HCT116 (cell line): ENCODE results near the gene ZNF691. TPM values are rescaled to one million over a fixed set of nuclear protein-coding genes. Genes with fewer than 3 reads are reported as not detected.

Experiments
- ATAC-seq: fragments of 200-7000 bp; cut with Tn5 transposase; 2 replicates; pipeline ENCODE4 v1.9.1; 2020; ENCODE audit warnings: mild to moderate bottlenecking, moderate library complexity
- BruUV-seq: library from RNA; stranded (reverse); fragments of 400-500 nt; replicated peaks from 2 replicates; lab custom pipeline; 2021; lab: Mats Ljungman, UMichigan
- CTCF ChIA-PET: fragments of 300-600 bp; sonication (Branson Sonifier 250); formaldehyde crosslinking; loops from one replicate; lab custom pipeline; 2021; ENCODE audit warnings: antibody characterized with exemption; lab: Charles Lee
- POLR2A ChIA-PET: fragments of 300-600, 350-600 bp; sonication (Branson Sonifier 250); formaldehyde crosslinking; loops from one replicate; lab custom pipeline; 2021; ENCODE audit warnings: antibody characterized with exemption; lab: Charles Lee
- RAD21 ChIA-PET, 2 experiments: fragments of 300-600 bp; sonication (Branson Sonifier 250); formaldehyde crosslinking; loops; one replicate each; lab custom pipeline; 2023; ENCODE audit warnings: low total read pairs in 2 of 2; ENCODE audit not compliant: uncharacterized antibody in 2 of 2, unreplicated experiment in 2 of 2, low non-redundant PET in 1 of 2; lab: Charles Lee
- DNase-seq: peaks from one replicate; pipeline ENCODE4 v3.0.0-alpha.2; 2010; ENCODE audit warnings: low read depth, low spot score
- H2AFZ ChIP-seq: fragments of 200-600 bp; shearing (Covaris generic), sonication (generic); 2 replicates; pipeline ENCODE4 v1.6.1; 2017; ENCODE audit warnings: low read depth, mixed run types, mixed read lengths, antibody characterized with exemption, low read length; ENCODE audit not compliant: poor library complexity, severe bottlenecking
- H3K27ac ChIP-seq: 2 replicates; pipeline ENCODE4 v1.5.1; 2012; ENCODE audit warnings: low read depth, low read length
- H3K27me3 ChIP-seq: fragments of 200-600 bp; sonication (generic); 2 replicates; pipeline ENCODE4 v1.6.1; 2016; ENCODE audit warnings: mixed run types, low read length, mixed read lengths; ENCODE audit not compliant: insufficient read depth
- H3K36me3 ChIP-seq, 2 experiments: fragments of 200-500 bp in 1 of 2; fragments of 200-600 bp in 1 of 2; sonication (Bioruptor generic) in 1 of 2; sonication (generic) in 1 of 2; 2 replicates each; pipeline versions ENCODE4 v1.5.1 to v1.6.1; 2014 to 2016; ENCODE audit warnings: low read length in 2 of 2, inconsistent platforms in 1 of 2, mixed read lengths in 1 of 2, mixed run types in 1 of 2; ENCODE audit not compliant: insufficient read depth in 2 of 2, control insufficient read depth in 1 of 2
- H3K4me1 ChIP-seq, 2 experiments: fragments of 200-600 bp in 1 of 2; sonication (generic) in 1 of 2; 2 replicates each; pipeline versions ENCODE4 v1.5.1 to v1.6.1; 2012 to 2017; ENCODE audit warnings: low read length in 2 of 2, inconsistent platforms in 1 of 2, mild to moderate bottlenecking in 1 of 2, mixed read lengths in 1 of 2, mixed run types in 1 of 2, moderate library complexity in 1 of 2; ENCODE audit not compliant: insufficient read depth in 2 of 2, control insufficient read depth in 1 of 2
- H3K4me2 ChIP-seq: fragments of 200-600 bp; sonication (generic); 2 replicates; pipeline ENCODE4 v1.6.1; 2017; ENCODE audit warnings: mixed run types, low read length, mixed read lengths
- H3K4me3 ChIP-seq, 2 experiments: fragments of 200-600 bp in 1 of 2; sonication (generic) in 1 of 2; replicated peaks in 1 of 2; 2 replicates each; pipeline ENCODE4 v1.5.1; 2011 to 2016; ENCODE audit warnings: low read length in 2 of 2, control low read depth in 1 of 2, low read depth in 1 of 2, mild to moderate bottlenecking in 1 of 2, mixed read lengths in 1 of 2, mixed run types in 1 of 2
- H3K79me2 ChIP-seq: fragments of 200-600 bp; sonication (generic); 2 replicates; pipeline ENCODE4 v1.6.1; 2017; ENCODE audit warnings: mild to moderate bottlenecking, mixed run types, low read length, moderate library complexity, mixed read lengths; ENCODE audit not compliant: insufficient read depth
- H3K9ac ChIP-seq: fragments of 200-600 bp; sonication (generic); 2 replicates; pipeline ENCODE4 v1.6.1; 2016; ENCODE audit warnings: low read length, mixed read lengths
- H3K9me2 ChIP-seq: fragments of 200-600 bp; sonication (generic), shearing (Covaris generic); 2 replicates; pipeline ENCODE4 v1.6.1; 2017; ENCODE audit warnings: mixed run types, mild to moderate bottlenecking, moderate library complexity; ENCODE audit not compliant: insufficient read depth
- H3K9me3 ChIP-seq, 2 experiments: fragments of 200-500 bp in 1 of 2; fragments of 200-600 bp in 1 of 2; sonication (Bioruptor generic) in 1 of 2; sonication (generic) in 1 of 2; 2 replicates each; pipeline ENCODE4 v1.6.1; 2014 to 2017; ENCODE audit warnings: low read length in 2 of 2, mixed read lengths in 2 of 2, inconsistent platforms in 1 of 2, low read depth in 1 of 2, mild to moderate bottlenecking in 1 of 2, mixed run types in 1 of 2, moderate library complexity in 1 of 2; ENCODE audit not compliant: control insufficient read depth in 1 of 2, insufficient read depth in 1 of 2
- H4K20me1 ChIP-seq: fragments of 200-600 bp; sonication (generic), shearing (Covaris generic); 2 replicates; pipeline ENCODE4 v1.6.1; 2017; ENCODE audit warnings: mixed run types, mild to moderate bottlenecking, moderate library complexity; ENCODE audit not compliant: insufficient read depth
- CEBPB ChIP-seq: IDR thresholded peaks from 2 replicates; pipeline ENCODE4 v1.6.1; 2012; ENCODE audit warnings: low read depth
- ELF1 ChIP-seq: IDR thresholded peaks from 2 replicates; pipeline ENCODE4 v1.6.1; 2012; ENCODE audit warnings: low read depth, borderline replicate concordance
- JUND ChIP-seq: IDR thresholded peaks from 2 replicates; pipeline ENCODE4 v1.6.1; 2012
- RAD21 ChIP-seq: IDR thresholded peaks from 2 replicates; pipeline ENCODE4 v1.6.1; 2012; ENCODE audit warnings: low read depth, mild to moderate bottlenecking
- SIN3A ChIP-seq: IDR thresholded peaks from 2 replicates; pipeline ENCODE4 v1.6.1; 2012; ENCODE audit warnings: low read depth
- SP1 ChIP-seq: IDR thresholded peaks from 2 replicates; pipeline ENCODE4 v1.6.1; 2012; ENCODE audit warnings: low read depth
- SRF ChIP-seq: IDR thresholded peaks from 2 replicates; pipeline ENCODE4 v1.6.1; 2012; ENCODE audit warnings: low read depth
- TCF7L2 ChIP-seq: IDR thresholded peaks from 2 replicates; pipeline ENCODE4 v1.7.0; 2011; ENCODE audit warnings: borderline replicate concordance, inconsistent platforms; ENCODE audit not compliant: insufficient read depth, insufficient read length; ENCODE audit errors: extremely low read depth
- YY1 ChIP-seq: IDR thresholded peaks from 2 replicates; pipeline ENCODE4 v1.6.1; 2011; ENCODE audit warnings: low read length, low read depth, moderate library complexity, mild to moderate bottlenecking; ENCODE audit not compliant: insufficient replicate concordance; ENCODE audit errors: extremely low read depth
- ZNF274 ChIP-seq: fragments of 200-500 bp; sonication (Bioruptor generic); IDR thresholded peaks from 2 replicates; pipeline ENCODE4 v1.6.1; 2014; ENCODE audit warnings: mild to moderate bottlenecking, low read depth, low read length, inconsistent platforms
- intact Hi-C: fragments of 100-400 bp; cut with micrococcal nuclease; formaldehyde crosslinking; loops from 2 replicates; pipeline ENCODE4 v1.10.0; 2022
- total RNA-seq: library from RNA; stranded (reverse); gene quantifications from one replicate; pipeline ENCODE4 v1.2.1, GENCODE V29; 2021; ENCODE audit not compliant: unreplicated experiment
- TF ChIP-seq, protein P1 (sequence below): IDR thresholded peaks from 2 replicates; pipeline ENCODE4 v1.6.1; 2012
- TF ChIP-seq, protein P2 (sequence below): IDR thresholded peaks from 2 replicates; pipeline ENCODE4 v1.6.1; 2011; ENCODE audit warnings: mild to moderate bottlenecking, low read length, moderate library complexity; ENCODE audit not compliant: insufficient replicate concordance; ENCODE audit errors: extremely low read depth
- TF ChIP-seq, protein P3 (sequence below): IDR thresholded peaks from 2 replicates; pipeline ENCODE4 v1.6.1; 2012

The ZNF691 gene
- total RNA-seq, 1 experiment from 2014 or later: 11.1 TPM

DNA sequence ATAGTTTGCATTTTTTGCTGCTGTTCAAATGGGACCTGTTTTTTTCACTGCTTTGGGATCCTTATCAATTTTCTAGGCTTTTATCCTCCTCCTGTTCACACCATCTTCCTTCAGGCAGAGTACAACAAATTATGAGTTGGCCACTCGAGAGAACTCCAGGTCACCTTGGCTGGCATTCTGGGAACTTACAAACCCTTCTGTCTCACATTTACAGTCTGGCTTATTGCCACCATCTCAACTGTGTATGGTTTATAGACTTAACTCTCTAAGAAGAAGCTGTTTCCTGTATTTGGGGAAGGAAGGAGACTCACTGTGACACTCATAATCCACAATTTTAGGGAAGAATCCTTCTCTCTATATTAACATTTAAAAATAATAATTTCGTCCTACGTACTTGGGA is 5.4 kb upstream of the ZNF691 start:
- Histone ChIP-seq H3K9ac (no peak overlapping the region), H3K27ac (no peak overlapping the region), H3K9me3 (no peaks in the 10 kb centered on the region), H2AFZ (no peak overlapping the region), H3K27me3 (no peaks in the 10 kb centered on the region), H3K79me2 (no peaks in the 10 kb centered on the region), H3K4me1 (peaks cover 0 to 5% of the 10 kb centered on the region in 2 experiments; a peak in 1 of 4 replicates), H3K9me2 (no peaks in the 10 kb centered on the region), H3K36me3 (no peaks in the 10 kb centered on the region), H4K20me1 (no peaks in the 10 kb centered on the region), H3K4me2 (no peak overlapping the region)
- ATAC-seq: no peak
- POLR2A ChIA-PET: no interaction called here
- no peak for DNase-seq
- RAD21 ChIA-PET: no interaction called here
- CTCF ChIA-PET: no interaction called here
- BruUV-seq: no TSS peak
- intact Hi-C loops: no loop called here
- TF ChIP-seq RAD21: no peak
- TF ChIP-seq, protein P1, sequence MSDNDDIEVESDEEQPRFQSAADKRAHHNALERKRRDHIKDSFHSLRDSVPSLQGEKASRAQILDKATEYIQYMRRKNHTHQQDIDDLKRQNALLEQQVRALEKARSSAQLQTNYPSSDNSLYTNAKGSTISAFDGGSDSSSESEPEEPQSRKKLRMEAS: no peak
- TF ChIP-seq SP1: no peak
- TF ChIP-seq, protein P2, sequence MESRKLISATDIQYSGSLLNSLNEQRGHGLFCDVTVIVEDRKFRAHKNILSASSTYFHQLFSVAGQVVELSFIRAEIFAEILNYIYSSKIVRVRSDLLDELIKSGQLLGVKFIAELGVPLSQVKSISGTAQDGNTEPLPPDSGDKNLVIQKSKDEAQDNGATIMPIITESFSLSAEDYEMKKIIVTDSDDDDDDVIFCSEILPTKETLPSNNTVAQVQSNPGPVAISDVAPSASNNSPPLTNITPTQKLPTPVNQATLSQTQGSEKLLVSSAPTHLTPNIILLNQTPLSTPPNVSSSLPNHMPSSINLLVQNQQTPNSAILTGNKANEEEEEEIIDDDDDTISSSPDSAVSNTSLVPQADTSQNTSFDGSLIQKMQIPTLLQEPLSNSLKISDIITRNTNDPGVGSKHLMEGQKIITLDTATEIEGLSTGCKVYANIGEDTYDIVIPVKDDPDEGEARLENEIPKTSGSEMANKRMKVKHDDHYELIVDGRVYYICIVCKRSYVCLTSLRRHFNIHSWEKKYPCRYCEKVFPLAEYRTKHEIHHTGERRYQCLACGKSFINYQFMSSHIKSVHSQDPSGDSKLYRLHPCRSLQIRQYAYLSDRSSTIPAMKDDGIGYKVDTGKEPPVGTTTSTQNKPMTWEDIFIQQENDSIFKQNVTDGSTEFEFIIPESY: no peak
- TF ChIP-seq ZNF274: no peak
- no peak for TF ChIP-seq SRF
- TF ChIP-seq ELF1: no peak
- no peak for TF ChIP-seq TCF7L2
- TF ChIP-seq JUND: no peak
- TF ChIP-seq, protein P3, sequence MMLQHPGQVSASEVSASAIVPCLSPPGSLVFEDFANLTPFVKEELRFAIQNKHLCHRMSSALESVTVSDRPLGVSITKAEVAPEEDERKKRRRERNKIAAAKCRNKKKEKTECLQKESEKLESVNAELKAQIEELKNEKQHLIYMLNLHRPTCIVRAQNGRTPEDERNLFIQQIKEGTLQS: no peak
- TF ChIP-seq SIN3A: no peak
- no peak for TF ChIP-seq YY1
- no peak for TF ChIP-seq CEBPB
- TF ChIP-seq, all 23 proteins: peak for 0
- no peak overlapping the region for H3K4me3 ChIP-seq
